ENCODE measurements around the gene SNRPA. TPM values are rescaled to one million over a fixed set of nuclear protein-coding genes. Genes with fewer than 3 reads are reported as not detected.

The SNRPA gene
- total and polyA plus RNA-seq, 2 of the 8 experiments (the other 6 are each of a cell fraction or from before 2014, with no cell fraction given), result 201 to 202 TPM

GRCh38 chr19:40776932-40777644, 26.1 kb downstream of the SNRPA start:
- Histone ChIP-seq H4K20me1 (replicated peaks in 1 of 2; ENCODE audit: control insufficient read depth in 1 of 2, insufficient read depth in 2 of 2, low read length in 2 of 2) (no peaks in the 10 kb centered on the region), H2BK15ac (ENCODE audit: low read length) (peak overlapping the region; percentile 99; the same call in 1 of the 2 replicates), H2BK12ac (ENCODE audit: low read depth, low read length) (peak overlapping the region; percentile 52), H3K9ac (replicated peaks in 1 of 4; ENCODE audit: extremely low read depth in 1 of 4, low read depth in 3 of 4, low read length in 3 of 4) (peak overlapping the region; percentile 82 to 99 (median 88)), H4K8ac (ENCODE audit: extremely low read depth, insufficient read depth, low read length) (peak overlapping the region; percentile 30; the same call in 1 of the 2 replicates), H3K14ac (ENCODE audit: insufficient read length) (peak overlapping the region; percentile 14), H3K27ac (ENCODE audit: low read depth, low read length) (peak overlapping the region; percentile 99), H2BK5ac (ENCODE audit: low read depth, low read length) (peak overlapping the region; percentile 97), H3K23me2 (ENCODE audit: low read depth, low read length) (peaks cover 8% of the 10 kb centered on the region; the same call in 1 of the 2 replicates), H3K18ac (ENCODE audit: extremely low read depth, low read length) (peak overlapping the region; percentile 20), H3K4me3 (ENCODE audit: extremely low read depth in 1 of 4, insufficient read depth in 2 of 4, low read depth in 3 of 4, low read length in 4 of 4) (peak overlapping the region; percentile 71 to 90 (median 86)), H2BK120ac (replicated peaks; ENCODE audit: low read depth, low read length) (peak overlapping the region; percentile 4), H3K56ac (replicated peaks; ENCODE audit: insufficient read length, low read depth, low read length) (no peak overlapping the region), H3K4ac (replicated peaks; ENCODE audit: insufficient read length, low read depth, low read length) (peak overlapping the region; percentile 20), H3K23ac (ENCODE audit: insufficient read length) (no peak overlapping the region), H3K79me2 (ENCODE audit: control insufficient read depth in 1 of 2, insufficient read depth in 2 of 2, low read length in 2 of 2) (no peaks in the 10 kb centered on the region), H3K9me3 (ENCODE audit: insufficient read depth in 2 of 2, low read depth in 1 of 2, low read length in 1 of 2) (no peaks in the 10 kb centered on the region), H3K27me3 (replicated peaks in 1 of 4; ENCODE audit: control insufficient read depth in 3 of 4, extremely low read depth in 1 of 4, insufficient read depth in 3 of 4, low read length in 3 of 4) (no peaks in the 10 kb centered on the region), H2AFZ (ENCODE audit: low read length) (no peak overlapping the region), H4K91ac (replicated peaks; ENCODE audit: insufficient read length, low read length) (peak overlapping the region; percentile 67), H3K36me3 (ENCODE audit: control insufficient read depth in 2 of 4, insufficient read depth in 4 of 4, low read length in 3 of 4) (no peaks in the 10 kb centered on the region), H3K79me1 (ENCODE audit: low read depth, low read length) (no peaks in the 10 kb centered on the region), H3K4me1 (replicated peaks in 1 of 4; ENCODE audit: control insufficient read depth in 3 of 4, insufficient read depth in 4 of 4, low read length in 3 of 4) (peaks cover 0 to 14% (median 6%) of the 10 kb centered on the region in 4 experiments; a peak in 6 of 7 replicates), H2BK20ac (ENCODE audit: low read length) (no peak overlapping the region), H3K4me2 (ENCODE audit: insufficient read depth in 1 of 2, low read depth in 2 of 2, low read length in 2 of 2) (peak overlapping the region; percentile 94 to 96), H2AK5ac (ENCODE audit: low read depth, low read length) (no peak overlapping the region; the same call in 1 of the 2 replicates), H4K5ac (ENCODE audit: insufficient read length, low read depth, low read length) (peak overlapping the region; percentile 87)
- POLR2A ChIA-PET (ENCODE audit: partially characterized antibody), result interaction anchor here (0.9 to 17.9 kb wide), 14 partner anchors 10 to 487 kb away, joined by 3 to 399 read pairs (median 6); partner anchors contain the start of genes ACTMAP, EGLN2, HNRNPUL1 and NUMBL
- FAIRE-seq, result peak; percentile 36
- CTCF ChIA-PET (ENCODE audit: partially characterized antibody), result interaction anchor here (0.6 to 3.9 kb wide), 7 partner anchors 18 to 1824 kb away, joined by 3 to 29 read pairs (median 3); partner anchors contain the start of gene EGLN2
- 25% methylated on average over 13 of the region's 13 CpGs; no CpG with 5 or more reads in 1 of the 2 experiments for WGBS, 2 experiments (ENCODE audit: extremely low coverage in 1 of 2, insufficient coverage in 1 of 2, insufficient read length in 1 of 2, insufficient replicate concordance in 2 of 2, low coverage in 1 of 2, low lambda C conversion rate in 2 of 2, missing lambda C conversion rate in 1 of 2)
- DNase-seq (ENCODE audit: low read depth in 1 of 2, low spot score in 2 of 2), result peak; percentile 72 to 89
- TF ChIP-seq RFX5 (IDR thresholded peaks at IDR 0.05; ENCODE audit: borderline replicate concordance, low read depth, low read length), result peak; percentile 99
- peak; percentile 81; the same call in 1 of the 2 replicates for TF ChIP-seq TAF1 (IDR thresholded peaks at IDR 0.05; ENCODE audit: low read depth, low read length)
- TF ChIP-seq KDM1A (IDR thresholded peaks at IDR 0.05; ENCODE audit: borderline replicate concordance, low read length), result peak; percentile 99
- no peak for TF ChIP-seq HDAC6 (IDR thresholded peaks at IDR 0.05; ENCODE audit: low read depth, low read length)
- TF ChIP-seq HDAC2 (IDR thresholded peaks at IDR 0.05; ENCODE audit: borderline replicate concordance in 1 of 2, low read depth in 2 of 2, low read length in 2 of 2), result peak in 1 of 2 experiments; percentile 95; a peak in 1 of 4 replicates
- peak; percentile 96 for TF ChIP-seq CREB1 (IDR thresholded peaks at IDR 0.05)
- TF ChIP-seq ASH2L (IDR thresholded peaks at IDR 0.05; ENCODE audit: low read length), result peak; percentile 43
- TF ChIP-seq TBP (IDR thresholded peaks at IDR 0.05; ENCODE audit: low read depth, low read length), result peak; percentile 26; the same call in 1 of the 2 replicates
- 0 out of 2 replicates have a peak, but pooled peaks have one; percentile 35 for TF ChIP-seq SP1 (IDR thresholded peaks at IDR 0.05; ENCODE audit: low read depth, low read length)
- 0 out of 2 replicates have a peak, but pooled peaks have one; percentile 14 for TF ChIP-seq PHF8 (conservative IDR thresholded peaks at IDR 0.05; ENCODE audit: low read depth, low read length)
- no peak for TF ChIP-seq GABPA (IDR thresholded peaks at IDR 0.05; ENCODE audit: borderline replicate concordance, insufficient read depth, low read length)

Measured in H1 (cell line).